Caco-2 (cell line): ENCODE measurements around the gene PSKH1. TPM values are rescaled to one million over a fixed set of nuclear protein-coding genes. Genes with fewer than 3 reads are reported as not detected.

ENCODE experiments used
- BruUV-seq: library from RNA; stranded (reverse); fragments of 400-500 nt; replicated peaks from 2 replicates; lab custom pipeline; 2021; lab: Mats Ljungman, UMichigan
- CTCF ChIA-PET: fragments of 300-600 bp; sonication (Branson Sonifier 250); formaldehyde crosslinking; loops from one replicate; lab custom pipeline; 2022; ENCODE audit warnings: antibody characterized with exemption; lab: Charles Lee
- POLR2A ChIA-PET: fragments of 300-600 bp; sonication (Branson Sonifier 250); formaldehyde crosslinking; loops from one replicate; lab custom pipeline; 2022; ENCODE audit warnings: antibody characterized with exemption; lab: Charles Lee
- DNase-seq, 2 experiments: peaks; one replicate each; pipeline versions ENCODE4 v3.0.0 to v3.0.0-alpha.2; 2020 to 2022
- H3K27me3 ChIP-seq: replicated peaks from 2 replicates; pipeline ENCODE4 v1.6.0; 2011; ENCODE audit warnings: low read length; ENCODE audit not compliant: control insufficient read depth, insufficient read depth
- H3K36me3 ChIP-seq: 2 replicates; pipeline ENCODE4 v1.5.1; 2011; ENCODE audit warnings: low read length; ENCODE audit not compliant: control insufficient read depth, insufficient read depth
- H3K4me1 ChIP-seq: fragments of 250-450 bp; sonication (Bioruptor Pico); 2 replicates; pipeline ENCODE4 v1.5.1; 2020; ENCODE audit warnings: mild to moderate bottlenecking
- H3K4me3 ChIP-seq: 2 replicates; pipeline ENCODE4 v1.5.1; 2011; ENCODE audit warnings: low read depth, mild to moderate bottlenecking, control low read depth, low read length
- H3K9me3 ChIP-seq: fragments of 250-450 bp; sonication (Bioruptor Pico); 2 replicates; pipeline ENCODE4 v1.5.1; 2020; ENCODE audit warnings: mild to moderate bottlenecking, moderate library complexity
- H3K27ac Mint-ChIP-seq: one replicate; pipeline ENCODE4 v1.8.0; 2022; ENCODE audit warnings: mixed read lengths; ENCODE audit not compliant: unreplicated experiment
- H3K27me3 Mint-ChIP-seq: one replicate; pipeline ENCODE4 v1.8.0; 2022; ENCODE audit warnings: mixed read lengths; ENCODE audit not compliant: insufficient read depth, unreplicated experiment
- H3K36me3 Mint-ChIP-seq: one replicate; pipeline ENCODE4 v1.8.0; 2022; ENCODE audit warnings: mild to moderate bottlenecking, mixed read lengths; ENCODE audit not compliant: insufficient read depth, unreplicated experiment
- H3K4me1 Mint-ChIP-seq: one replicate; pipeline ENCODE4 v1.8.0; 2022; ENCODE audit warnings: low read depth, mixed read lengths; ENCODE audit not compliant: unreplicated experiment
- H3K4me3 Mint-ChIP-seq: one replicate; pipeline ENCODE4 v1.8.0; 2022; ENCODE audit warnings: mild to moderate bottlenecking, moderate library complexity, mixed read lengths; ENCODE audit not compliant: unreplicated experiment
- H3K9me3 Mint-ChIP-seq: one replicate; pipeline ENCODE4 v1.8.0; 2022; ENCODE audit warnings: mixed read lengths; ENCODE audit not compliant: unreplicated experiment
- CTCF ChIP-seq, 2 experiments: fragments of 200-600 bp in 1 of 2; IDR thresholded peaks; 1 replicate in 1 of 2; 2 replicates in 1 of 2; pipeline versions ENCODE4 v1.5.1 to v1.8.0; 2011 to 2022; ENCODE audit warnings: antibody characterized with exemption in 1 of 2, control low read depth in 1 of 2, inconsistent platforms in 1 of 2, low read depth in 1 of 2, low read length in 1 of 2, mild to moderate bottlenecking in 1 of 2, moderate library complexity in 1 of 2; ENCODE audit not compliant: insufficient read depth in 1 of 2, severe bottlenecking in 1 of 2, unreplicated experiment in 1 of 2
- intact Hi-C: fragments of 100-400 bp; cut with micrococcal nuclease; formaldehyde crosslinking; loops from one replicate; pipeline ENCODE4 v1.10.0; 2022; ENCODE audit not compliant: unreplicated experiment
- total RNA-seq: library from RNA; stranded (reverse); gene quantifications from 2 replicates; pipeline ENCODE4 v1.2.3, GENCODE V29; 2022

Gene PSKH1
- total RNA-seq, 1 experiment from 2014 or later, result 41.3 TPM

DNA sequence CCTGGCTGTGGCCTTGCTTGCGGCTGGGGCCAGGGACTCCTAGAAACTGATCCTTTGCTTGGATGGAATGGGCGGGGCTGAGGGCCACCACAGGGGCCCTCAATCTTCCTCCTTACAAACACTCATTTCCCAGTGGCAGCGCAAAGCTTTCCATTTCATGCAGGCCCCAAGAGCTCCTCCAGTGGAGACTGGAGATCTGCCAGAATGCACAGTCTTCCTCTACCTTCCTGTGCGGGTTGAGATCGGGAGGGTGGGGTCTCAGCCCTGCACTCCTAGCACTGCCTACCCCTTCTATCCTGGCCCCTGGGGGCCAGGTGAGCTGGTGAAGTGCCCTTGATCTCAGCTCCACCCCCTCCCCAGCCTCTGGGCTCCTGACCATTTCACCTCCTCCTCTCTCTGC, 6.7 kb upstream of the PSKH1 start:
- CTCF ChIA-PET, result interaction anchor here (0.9 to 5.0 kb wide), 3 partner anchors 13 to 70 kb away, joined by 4 to 47 read pairs (median 5); partner anchors contain the start of genes EDC4 and PSMB10
- peak overlapping the region; percentile 7 for H3K27ac Mint-ChIP-seq

DNA sequence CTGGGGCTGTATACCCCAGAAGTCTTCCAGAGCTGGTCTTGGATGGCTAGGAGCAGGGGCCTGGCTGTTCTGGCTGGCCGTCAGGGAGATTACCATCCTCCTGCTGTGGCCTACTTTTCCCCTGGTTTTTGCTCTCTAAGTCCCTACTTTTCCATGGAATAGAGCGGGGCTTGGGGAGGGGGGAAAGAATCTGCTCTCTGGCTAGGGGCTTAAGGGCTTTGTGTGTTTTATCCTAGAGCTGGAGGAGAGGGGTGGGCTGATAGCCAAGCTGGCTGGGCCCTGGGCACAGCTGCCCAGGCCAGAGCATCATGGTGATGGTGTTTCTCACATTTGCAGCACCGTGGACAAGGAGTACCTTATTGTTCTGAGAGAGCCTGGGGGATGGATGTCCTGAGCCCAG, 4.7 kb upstream of the PSKH1 start:
- POLR2A ChIA-PET, result no interaction called here

More for the DNA sequence above, 6.7 kb upstream of the PSKH1 start:
- DNase-seq, result no peak
- no TSS peak for BruUV-seq
- Mint-ChIP-seq H3K27me3 (no peaks in the 10 kb centered on the region), H3K4me1 (peaks cover 30% of the 10 kb centered on the region), H3K9me3 (no peaks in the 10 kb centered on the region), H3K36me3 (peaks cover 51% of the 10 kb centered on the region), H3K4me3 (no peak overlapping the region)
- Histone ChIP-seq H3K4me3 (no peak overlapping the region), H3K4me1 (peaks cover 49% of the 10 kb centered on the region), H3K36me3 (peaks cover 5% of the 10 kb centered on the region; the same call in 1 of the 2 replicates), H3K27me3 (no peaks in the 10 kb centered on the region), H3K9me3 (no peaks in the 10 kb centered on the region)
- POLR2A ChIA-PET, result no interaction called here
- intact Hi-C loops, result no loop called here
- TF ChIP-seq CTCF (IDR thresholded peaks at IDR 0.05; ENCODE audit: insufficient read depth in 1 of 2, low read depth in 1 of 2, low read length in 1 of 2, severe bottlenecking in 1 of 2, unreplicated experiment in 1 of 2), result no peak

DNA sequence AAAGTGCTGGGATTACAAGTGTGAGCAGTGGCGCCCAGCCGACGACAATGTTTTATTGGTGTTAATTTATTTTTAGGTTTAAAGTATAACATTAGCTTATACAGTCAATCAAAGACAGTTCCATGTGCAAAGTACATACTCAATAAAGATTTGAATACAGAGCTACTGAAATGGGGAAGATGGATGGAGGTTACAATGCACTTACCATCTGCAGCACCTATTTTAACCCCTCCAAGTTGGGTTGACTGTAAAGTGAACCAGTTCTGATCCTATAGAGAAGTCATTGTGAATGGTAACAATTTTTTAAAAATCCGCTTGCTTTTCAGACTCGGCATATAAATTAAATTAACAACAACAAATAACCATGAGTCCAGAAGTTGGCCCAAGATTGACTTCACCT, 679 bp upstream of the PSKH1 start:
- Mint-ChIP-seq H3K9me3 (no peaks in the 10 kb centered on the region), H3K4me1 (peaks cover 14% of the 10 kb centered on the region), H3K4me3 (peak overlapping the region; percentile 89), H3K36me3 (peaks cover 17% of the 10 kb centered on the region), H3K27ac (peak overlapping the region; percentile 97), H3K27me3 (no peaks in the 10 kb centered on the region)
- Histone ChIP-seq H3K27me3 (no peaks in the 10 kb centered on the region), H3K36me3 (no peaks in the 10 kb centered on the region), H3K4me1 (peaks cover 17% of the 10 kb centered on the region; the same call in 1 of the 2 replicates), H3K4me3 (peak overlapping the region; percentile 40), H3K9me3 (no peaks in the 10 kb centered on the region)
- intact Hi-C loops, result loop anchor here (2.0 kb wide), 1 partner anchor 42 kb away; no protein-coding TSS in a partner anchor
- ChIA-PET POLR2A (interaction anchor here (1.0 kb wide), 1 partner anchor 86 kb away, joined by 4 read pairs; the partner anchor contains the start of genes RANBP10 and TSNAXIP1), CTCF (interaction anchor here (1.1 kb wide), 1 partner anchor 9 kb away, joined by 6 read pairs; no protein-coding TSS in a partner anchor)
- TSS peak; percentile 85 for BruUV-seq
- TF ChIP-seq CTCF (IDR thresholded peaks at IDR 0.05; ENCODE audit: insufficient read depth in 1 of 2, low read depth in 1 of 2, low read length in 1 of 2, severe bottlenecking in 1 of 2, unreplicated experiment in 1 of 2), result no peak
- no peak for DNase-seq

More for the DNA sequence above, 4.7 kb upstream of the PSKH1 start:
- H3K9me3 ChIP-seq, result no peaks in the 10 kb centered on the region
- H3K36me3 Mint-ChIP-seq, result peaks cover 36% of the 10 kb centered on the region
- CTCF ChIA-PET, result no interaction called here
- intact Hi-C loops, result no loop called here
- peaks cover 2% of the 10 kb centered on the region; the same call in 1 of the 2 replicates for H3K36me3 ChIP-seq
- no peak overlapping the region for H3K4me3 ChIP-seq
- peaks cover 37% of the 10 kb centered on the region for H3K4me1 ChIP-seq
- no TSS peak for BruUV-seq
- no peaks in the 10 kb centered on the region for H3K27me3 Mint-ChIP-seq
- H3K27ac Mint-ChIP-seq, result no peak overlapping the region
- no peak overlapping the region for H3K4me3 Mint-ChIP-seq
- H3K9me3 Mint-ChIP-seq, result no peaks in the 10 kb centered on the region
- peaks cover 20% of the 10 kb centered on the region for H3K4me1 Mint-ChIP-seq
- DNase-seq, result no peak
- no peak for TF ChIP-seq CTCF (IDR thresholded peaks at IDR 0.05; ENCODE audit: insufficient read depth in 1 of 2, low read depth in 1 of 2, low read length in 1 of 2, severe bottlenecking in 1 of 2, unreplicated experiment in 1 of 2)
- H3K27me3 ChIP-seq, result no peaks in the 10 kb centered on the region
